Lung microvascular endothelial cell (primary cell): ENCODE measurements around the gene VTI1A. TPM values are rescaled to one million over a fixed set of nuclear protein-coding genes. Genes with fewer than 3 reads are reported as not detected.
"Not testable (repeated sequence)": the region's sequence is repeated elsewhere in the genome, so short reads cannot be mapped to it uniquely, and the experiment has no call there.

Source experiments
- DNase-seq, 2 donors: peaks; one replicate each; pipeline versions ENCODE4 v3.0.0 to v3.0.0-alpha.2; 2010; ENCODE audit warnings: low read depth in 2 of 2
- total RNA-seq: library from RNA; depleted of rRNA; stranded (reverse); fragments of >200 nt; gene quantifications from 2 replicates; pipeline ENCODE4 v1.2.1, GENCODE V29; 2014

Gene VTI1A
- total RNA-seq, 1 donor from 2014 or later, result 18.8 TPM

- not testable (repeated sequence) for DNase-seq
Measured at GRCh38 chr10:112542823-112543222, 95.8 kb downstream of the VTI1A start.

GRCh38 chr10:112546474-112546873 lies 99.5 kb downstream of the VTI1A start:
- DNase-seq, result peak; percentile 18 to 42

- DNase-seq, result no peak
Measured at GRCh38 chr10:112548535-112549276, 101.7 kb downstream of the VTI1A start.

GRCh38 chr10:112552593-112553110 lies 105.6 kb downstream of the VTI1A start:
- no peak for DNase-seq

- no peak for DNase-seq
Measured at GRCh38 chr10:112553315-112553714, 106.3 kb downstream of the VTI1A start.

- no peak for DNase-seq
Measured at GRCh38 chr10:112554263-112554662, 107.2 kb downstream of the VTI1A start.

- DNase-seq, result no peak
Measured at GRCh38 chr10:112557197-112557596, 110.2 kb downstream of the VTI1A start.

GRCh38 chr10:112558476-112559142 lies 111.6 kb downstream of the VTI1A start:
- DNase-seq, result no peak

GRCh38 chr10:112559349-112559748 lies 112.3 kb downstream of the VTI1A start:
- DNase-seq, result no peak

GRCh38 chr10:112562122-112562521 lies 115.1 kb downstream of the VTI1A start:
- DNase-seq, result no peak

- DNase-seq, result peak in 1 of 2 donors; percentile 20
Measured at GRCh38 chr10:112562809-112563663, 116.0 kb downstream of the VTI1A start.

GRCh38 chr10:112564337-112564736 lies 117.3 kb downstream of the VTI1A start:
- DNase-seq, result no peak

- peak; percentile 78 to 86 for DNase-seq
Measured at GRCh38 chr10:112565434-112566053, 118.5 kb downstream of the VTI1A start.

- no peak for DNase-seq
Measured at GRCh38 chr10:112570585-112570984, 123.6 kb downstream of the VTI1A start.

GRCh38 chr10:112579578-112579977 lies 132.6 kb downstream of the VTI1A start:
- DNase-seq, result no peak

GRCh38 chr10:112580267-112580666 lies 133.3 kb downstream of the VTI1A start:
- no peak for DNase-seq

GRCh38 chr10:112581921-112582320 lies 134.9 kb downstream of the VTI1A start:
- DNase-seq, result no peak

GRCh38 chr10:112583236-112583939 lies 136.4 kb downstream of the VTI1A start:
- DNase-seq, result no peak

GRCh38 chr10:112584276-112584675 lies 137.3 kb downstream of the VTI1A start:
- DNase-seq, result no peak

GRCh38 chr10:112585126-112585525 lies 138.1 kb downstream of the VTI1A start:
- peak; percentile 6 to 52 for DNase-seq

GRCh38 chr10:112585960-112586359 lies 138.9 kb downstream of the VTI1A start:
- DNase-seq, result no peak
